H1 (cell line): ENCODE results near the gene COL28A1. TPM values are rescaled to one million over a fixed set of nuclear protein-coding genes. Genes with fewer than 3 reads are reported as not detected.

Experiments
- CTCF ChIA-PET: fragments of 300-600 bp; sonication (Branson Sonifier 250); formaldehyde crosslinking; loops from one replicate; lab custom pipeline; 2021; ENCODE audit not compliant: partially characterized antibody; lab: Charles Lee
- POLR2A ChIA-PET: fragments of 300-600 bp; sonication (Branson Sonifier 250); formaldehyde crosslinking; loops from one replicate; lab custom pipeline; 2021; ENCODE audit warnings: inconsistent platforms; ENCODE audit not compliant: partially characterized antibody; lab: Charles Lee
- DNase-seq, 2 experiments: peaks; one replicate each; pipeline versions ENCODE4 v3.0.0 to v3.0.0-alpha.2; 2010 to 2022; ENCODE audit warnings: low spot score in 2 of 2, low read depth in 1 of 2, mixed read lengths in 1 of 2
- FAIRE-seq: peaks from 2 replicates; lab custom pipeline; 2011; peaks lifted over from hg19 to GRCh38; lab: Jason Lieb, UNC
- H2AFZ ChIP-seq: 2 replicates; pipeline ENCODE4 v1.8.1; 2012; ENCODE audit warnings: low read length, inconsistent platforms
- H2AK5ac ChIP-seq: 2 replicates; pipeline ENCODE4 v1.6.1; 2013; ENCODE audit warnings: low read depth, low read length
- H2BK120ac ChIP-seq: replicated peaks from 2 replicates; pipeline ENCODE3; 2013; ENCODE audit warnings: low read depth, low read length, inconsistent platforms
- H2BK12ac ChIP-seq: 2 replicates; pipeline ENCODE4 v1.6.1; 2013; ENCODE audit warnings: low read depth, low read length
- H2BK15ac ChIP-seq: 2 replicates; pipeline ENCODE4 v1.6.1; 2013; ENCODE audit warnings: low read length
- H2BK20ac ChIP-seq: 2 replicates; pipeline ENCODE4 v1.6.1; 2013; ENCODE audit warnings: low read length
- H2BK5ac ChIP-seq: 2 replicates; pipeline ENCODE4 v1.6.1; 2013; ENCODE audit warnings: low read depth, low read length
- H3K14ac ChIP-seq: 2 replicates; pipeline ENCODE4 v1.6.1; 2013; ENCODE audit warnings: inconsistent platforms; ENCODE audit not compliant: insufficient read length
- H3K18ac ChIP-seq: 2 replicates; pipeline ENCODE4 v1.6.1; 2013; ENCODE audit warnings: low read length; ENCODE audit errors: extremely low read depth
- H3K23ac ChIP-seq: 2 replicates; pipeline ENCODE4 v1.6.1; 2013; ENCODE audit warnings: inconsistent platforms; ENCODE audit not compliant: insufficient read length
- H3K23me2 ChIP-seq: 2 replicates; pipeline ENCODE4 v1.6.1; 2013; ENCODE audit warnings: low read depth, low read length
- H3K27ac ChIP-seq: 2 replicates; pipeline ENCODE4 v1.6.1; 2011; ENCODE audit warnings: low read depth, low read length, inconsistent platforms
- H3K27me3 ChIP-seq, 4 experiments: replicated peaks in 1 of 4; 1 replicate in 1 of 4; 2 replicates in 3 of 4; pipeline versions ENCODE4 v1.6.1 to v1.8.1; 2011 to 2013; ENCODE audit warnings: low read length in 3 of 4, mild to moderate bottlenecking in 3 of 4, inconsistent platforms in 2 of 4, mixed read lengths in 2 of 4, moderate library complexity in 1 of 4; ENCODE audit not compliant: control insufficient read depth in 3 of 4, insufficient read depth in 3 of 4; ENCODE audit errors: extremely low read depth in 1 of 4
- H3K36me3 ChIP-seq, 4 experiments: 2 replicates each; pipeline versions ENCODE4 v1.6.1 to v1.8.1; 2011 to 2013; ENCODE audit warnings: mild to moderate bottlenecking in 4 of 4, low read length in 3 of 4, moderate library complexity in 2 of 4, control low read depth in 1 of 4, inconsistent platforms in 1 of 4; ENCODE audit not compliant: insufficient read depth in 4 of 4, control insufficient read depth in 2 of 4
- H3K4ac ChIP-seq: replicated peaks from 2 replicates; pipeline ENCODE3; 2013; ENCODE audit warnings: low read length, low read depth, mixed read lengths, inconsistent platforms; ENCODE audit not compliant: insufficient read length
- H3K4me1 ChIP-seq, 4 experiments: replicated peaks in 1 of 4; 1 replicate in 1 of 4; 2 replicates in 3 of 4; pipeline versions ENCODE4 v1.6.1 to v1.8.1; 2011 to 2013; ENCODE audit warnings: low read length in 3 of 4, inconsistent platforms in 2 of 4, mixed read lengths in 1 of 4; ENCODE audit not compliant: insufficient read depth in 4 of 4, control insufficient read depth in 3 of 4
- H3K4me2 ChIP-seq, 2 experiments: 2 replicates each; pipeline versions ENCODE4 v1.6.1 to v1.8.1; 2011 to 2013; ENCODE audit warnings: low read depth in 2 of 2, low read length in 2 of 2, control low read depth in 1 of 2, inconsistent platforms in 1 of 2, mild to moderate bottlenecking in 1 of 2; ENCODE audit not compliant: insufficient read depth in 1 of 2
- H3K4me3 ChIP-seq, 4 experiments: fragments of 200-600, 300-600 bp in 1 of 4; sonication (generic), shearing (Covaris generic), sonication (Bioruptor Twin) in 1 of 4; 2 replicates each; pipeline versions ENCODE4 v1.5.1 to v1.8.1; 2011 to 2016; ENCODE audit warnings: low read length in 4 of 4, low read depth in 3 of 4, control low read depth in 2 of 4, inconsistent platforms in 2 of 4, mild to moderate bottlenecking in 2 of 4, mixed read lengths in 1 of 4, moderate library complexity in 1 of 4; ENCODE audit not compliant: insufficient read depth in 2 of 4; ENCODE audit errors: extremely low read depth in 1 of 4
- H3K56ac ChIP-seq: replicated peaks from 2 replicates; pipeline ENCODE3; 2013; ENCODE audit warnings: low read depth, mild to moderate bottlenecking, mixed read lengths, low read length, inconsistent platforms; ENCODE audit not compliant: insufficient read length
- H3K79me1 ChIP-seq: 2 replicates; pipeline ENCODE4 v1.6.1; 2013; ENCODE audit warnings: low read depth, low read length, control low read depth
- H3K79me2 ChIP-seq, 2 experiments: 2 replicates each; pipeline versions ENCODE4 v1.6.1 to v1.8.1; 2012 to 2013; ENCODE audit warnings: low read length in 2 of 2, mild to moderate bottlenecking in 2 of 2, inconsistent platforms in 1 of 2; ENCODE audit not compliant: insufficient read depth in 2 of 2, control insufficient read depth in 1 of 2
- H3K9ac ChIP-seq, 4 experiments: replicated peaks in 1 of 4; 1 replicate in 1 of 4; 2 replicates in 3 of 4; pipeline versions ENCODE4 v1.6.1 to v1.8.1; 2011 to 2013; ENCODE audit warnings: low read depth in 3 of 4, low read length in 3 of 4, control low read depth in 2 of 4, mild to moderate bottlenecking in 2 of 4, moderate library complexity in 2 of 4, inconsistent platforms in 1 of 4; ENCODE audit errors: extremely low read depth in 1 of 4
- H3K9me3 ChIP-seq, 2 experiments: 2 replicates each; pipeline versions ENCODE4 v1.6.1 to v1.8.1; 2012 to 2013; ENCODE audit warnings: mild to moderate bottlenecking in 2 of 2, moderate library complexity in 2 of 2, control low read depth in 1 of 2, inconsistent platforms in 1 of 2, low read depth in 1 of 2, low read length in 1 of 2, mixed read lengths in 1 of 2; ENCODE audit not compliant: insufficient read depth in 2 of 2
- H4K20me1 ChIP-seq, 2 experiments: replicated peaks in 1 of 2; 2 replicates each; pipeline versions ENCODE3 to v1.8.1; 2011 to 2013; ENCODE audit warnings: inconsistent platforms in 2 of 2, low read length in 2 of 2, mild to moderate bottlenecking in 1 of 2; ENCODE audit not compliant: insufficient read depth in 2 of 2, control insufficient read depth in 1 of 2
- H4K5ac ChIP-seq: 2 replicates; pipeline ENCODE4 v1.6.1; 2013; ENCODE audit warnings: low read length, low read depth, mixed read lengths, inconsistent platforms; ENCODE audit not compliant: insufficient read length
- H4K8ac ChIP-seq: 2 replicates; pipeline ENCODE4 v1.8.0; 2013; ENCODE audit warnings: mild to moderate bottlenecking, moderate library complexity, low read length, inconsistent platforms; ENCODE audit not compliant: insufficient read depth; ENCODE audit errors: extremely low read depth
- H4K91ac ChIP-seq: replicated peaks from 2 replicates; pipeline ENCODE3; 2013; ENCODE audit warnings: low read length, mixed read lengths, inconsistent platforms; ENCODE audit not compliant: insufficient read length
- CBX8 ChIP-seq: fragments of 300-800, 300-1000 bp; sonication (generic); IDR thresholded peaks from 2 replicates; pipeline ENCODE4 v1.7.1; 2016; ENCODE audit warnings: low read depth, low read length, borderline replicate concordance
- WGBS, 2 experiments: shearing (Covaris generic) in 1 of 2; methylation state at CpG; one replicate each; pipeline versions ENCODE4 v1.1.6 to v1.1.7; 2013 to 2015; ENCODE audit warnings: low lambda C conversion rate in 2 of 2, mixed read lengths in 2 of 2, inconsistent platforms in 1 of 2, low coverage in 1 of 2, missing lambda C conversion rate in 1 of 2; ENCODE audit not compliant: insufficient replicate concordance in 2 of 2, insufficient coverage in 1 of 2, insufficient read length in 1 of 2; ENCODE audit errors: extremely low coverage in 1 of 2, missing lambda C conversion rate in 1 of 2; 5-methylcytosine and 5-hydroxymethylcytosine counted together
- polyA plus RNA-seq, 7 experiments: library from polyadenylated mRNA; depleted of rRNA in 3 of 7; stranded (reverse) in 5 of 7; unstranded in 2 of 7; fragments of >200 nt in 5 of 7; fragments of 200-250 nt in 2 of 7; gene quantifications; 1 replicate in 5 of 7; 2 replicates in 1 of 7; 4 replicates in 1 of 7; pipeline versions ENCODE4 v1.2.1 to v1.2.3, GENCODE V29; 2011 to 2013; ENCODE audit warnings: missing spikeins in 2 of 7, mixed read lengths in 2 of 7
- total RNA-seq: library from RNA; stranded (reverse); fragmentation: NEBNext Ultra II Directional; extraction: Animal tissue kit (Norgen Biotek cat#: 25700); gene quantifications from 2 replicates; pipeline ENCODE4 v1.2.1, GENCODE V29; 2021

COL28A1 gene
- total and polyA plus RNA-seq, 2 of the 8 experiments (the other 6 are each of a cell fraction or from before 2014, with no cell fraction given) = 0.22 to 0.38 TPM

- Histone ChIP-seq H3K23me2 (no peaks in the 10 kb centered on the region), H3K9ac (no peak overlapping the region), H3K4me3 (no peak overlapping the region), H3K23ac (no peak overlapping the region), H3K4ac (no peak overlapping the region), H3K4me2 (no peak overlapping the region), H4K5ac (no peak overlapping the region), H3K79me2 (no peaks in the 10 kb centered on the region), H3K14ac (no peak overlapping the region), H2AK5ac (no peak overlapping the region), H3K56ac (no peak overlapping the region), H3K27ac (no peak overlapping the region), H3K9me3 (peaks cover 0 to 4% of the 10 kb centered on the region in 2 experiments; a peak in 1 of 4 replicates), H2AFZ (no peak overlapping the region), H3K36me3 (no peaks in the 10 kb centered on the region), H2BK15ac (no peak overlapping the region), H3K18ac (no peak overlapping the region), H4K20me1 (no peaks in the 10 kb centered on the region), H2BK120ac (no peak overlapping the region), H3K27me3 (no peaks in the 10 kb centered on the region), H4K91ac (no peak overlapping the region), H3K79me1 (no peaks in the 10 kb centered on the region), H2BK12ac (no peak overlapping the region), H2BK20ac (no peak overlapping the region), H3K4me1 (no peaks in the 10 kb centered on the region), H2BK5ac (no peak overlapping the region), H4K8ac (no peak overlapping the region)
- CTCF ChIA-PET = no interaction called here
- FAIRE-seq = no peak
- no peak for DNase-seq
- POLR2A ChIA-PET = no interaction called here
- TF ChIP-seq CBX8 = no peak
- 85% methylated on average over 3 of the region's 3 CpGs; no CpG with 5 or more reads in 1 of the 2 experiments for WGBS, 2 experiments
These were observed 83.6 kb downstream of the COL28A1 start for GRCh38 chr7:7452119-7452518.
